Astrocyte of the cerebellum (primary cell): Measurements from ENCODE around the gene USP40.

Experiments used
- DNase-seq: peaks from one replicate; pipeline ENCODE4 v3.0.0-alpha.2; 2011; ENCODE audit warnings: low read depth
- H3K4me3 ChIP-seq: 2 replicates; pipeline ENCODE4 v1.5.1; 2011; ENCODE audit warnings: mild to moderate bottlenecking, low read depth, low read length, moderate library complexity
- in situ Hi-C: cut with HindIII; loops from 2 replicates; pipeline ENCODE4 v1.10.0; 2017; ENCODE audit warnings: low sequenced_read_pairs
- TF ChIP-seq, protein P1 (sequence below): IDR thresholded peaks from 2 replicates; pipeline ENCODE4 v1.5.1; 2012; ENCODE audit warnings: low read length, low read depth, moderate library complexity, mild to moderate bottlenecking; ENCODE audit errors: missing control alignments

The USP40 gene

GRCh38 chr2:233429175-233429897, 137.2 kb downstream of the USP40 start:
- no peak for DNase-seq
- TF ChIP-seq, protein P1, sequence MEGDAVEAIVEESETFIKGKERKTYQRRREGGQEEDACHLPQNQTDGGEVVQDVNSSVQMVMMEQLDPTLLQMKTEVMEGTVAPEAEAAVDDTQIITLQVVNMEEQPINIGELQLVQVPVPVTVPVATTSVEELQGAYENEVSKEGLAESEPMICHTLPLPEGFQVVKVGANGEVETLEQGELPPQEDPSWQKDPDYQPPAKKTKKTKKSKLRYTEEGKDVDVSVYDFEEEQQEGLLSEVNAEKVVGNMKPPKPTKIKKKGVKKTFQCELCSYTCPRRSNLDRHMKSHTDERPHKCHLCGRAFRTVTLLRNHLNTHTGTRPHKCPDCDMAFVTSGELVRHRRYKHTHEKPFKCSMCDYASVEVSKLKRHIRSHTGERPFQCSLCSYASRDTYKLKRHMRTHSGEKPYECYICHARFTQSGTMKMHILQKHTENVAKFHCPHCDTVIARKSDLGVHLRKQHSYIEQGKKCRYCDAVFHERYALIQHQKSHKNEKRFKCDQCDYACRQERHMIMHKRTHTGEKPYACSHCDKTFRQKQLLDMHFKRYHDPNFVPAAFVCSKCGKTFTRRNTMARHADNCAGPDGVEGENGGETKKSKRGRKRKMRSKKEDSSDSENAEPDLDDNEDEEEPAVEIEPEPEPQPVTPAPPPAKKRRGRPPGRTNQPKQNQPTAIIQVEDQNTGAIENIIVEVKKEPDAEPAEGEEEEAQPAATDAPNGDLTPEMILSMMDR: no peak
- no peak overlapping the region for H3K4me3 ChIP-seq
- in situ Hi-C loops: no loop called here

DNA sequence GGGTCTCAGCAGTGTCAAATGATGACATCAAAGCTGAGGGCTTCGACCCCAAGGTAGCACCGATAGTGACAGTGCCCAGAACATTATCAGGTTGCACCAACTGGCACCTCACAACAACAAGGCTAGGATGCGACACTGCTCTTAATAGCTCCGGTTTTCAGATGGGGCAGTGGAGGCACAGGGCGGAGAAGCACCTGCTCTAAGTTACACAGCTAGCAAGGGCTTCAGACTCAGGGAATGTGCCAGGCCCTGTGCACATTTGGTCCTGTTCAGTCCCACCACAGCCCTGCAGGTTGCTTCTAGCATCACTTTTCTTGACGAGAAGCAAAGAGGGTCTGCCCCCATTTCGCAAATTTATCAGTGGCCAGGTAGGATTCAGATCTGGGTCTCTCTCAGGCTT, 138.1 kb downstream of the USP40 start:
- H3K4me3 ChIP-seq: no peak overlapping the region
- DNase-seq: no peak
- TF ChIP-seq, protein P1: no peak
- in situ Hi-C loops: no loop called here

GRCh38 chr2:233428008-233428407, 138.6 kb downstream of the USP40 start:
- no peak for DNase-seq
- H3K4me3 ChIP-seq: no peak overlapping the region
- in situ Hi-C loops: no loop called here
- TF ChIP-seq, protein P1: no peak

DNA sequence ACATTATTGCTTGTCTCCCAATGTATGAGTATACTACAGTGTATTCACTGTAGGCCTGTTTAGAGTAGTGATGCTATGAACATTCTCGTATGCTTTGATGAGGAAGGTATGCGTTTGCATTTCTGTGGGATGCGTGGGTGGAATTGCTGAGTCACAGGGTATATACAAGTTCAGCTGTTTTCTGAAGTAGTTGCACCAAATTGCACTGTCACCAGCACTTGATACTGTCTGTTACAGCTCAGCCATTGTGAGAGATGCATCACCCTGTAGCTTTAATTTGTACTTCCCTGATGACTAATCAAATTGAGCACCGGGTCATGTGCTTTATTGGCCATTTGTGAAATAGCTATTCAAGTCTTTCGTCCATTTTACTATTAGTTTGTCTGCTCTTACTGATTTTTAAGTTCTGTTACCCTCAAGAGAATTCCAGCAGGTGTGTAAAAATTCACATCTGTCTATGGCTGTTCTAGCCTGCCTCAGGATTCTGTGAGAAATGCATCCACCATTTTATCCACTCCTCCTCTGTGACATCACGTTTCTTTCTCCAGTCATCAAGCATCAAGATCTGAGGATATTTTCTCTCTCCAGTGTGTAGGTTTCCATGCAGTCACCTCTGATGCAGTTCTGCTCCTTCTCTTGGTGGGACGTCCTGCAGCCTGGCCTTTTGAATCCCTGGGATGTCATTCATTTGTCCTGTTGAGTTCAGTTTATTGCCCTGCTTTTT, 139.8 kb downstream of the USP40 start:
- in situ Hi-C loops: no loop called here
- no peak for DNase-seq
- TF ChIP-seq, protein P1: no peak
- H3K4me3 ChIP-seq: no peak overlapping the region
